Sigmoid colon (tissue), 4 donors: ENCODE measurements around the gene KLHL13.

ENCODE experiments used
- EP300 ChIP-seq, 4 donors: sonication (generic); formaldehyde crosslinking; IDR thresholded peaks; one replicate each; pipeline ENCODE4 v1.6.1; 2017; ENCODE audit warnings: antibody characterized with exemption in 4 of 4
- POLR2A ChIP-seq, 2 donors: fragments of 450-650 bp; IDR thresholded peaks; one replicate each; pipeline ENCODE4 v1.6.1; 2016; ENCODE audit warnings: antibody characterized with exemption in 2 of 2, mild to moderate bottlenecking in 2 of 2, moderate library complexity in 2 of 2
- TF ChIP-seq, protein P1 (sequence below), 4 experiments: fragments of 450-650 bp in 3 of 4; fragments of 200-600 bp in 1 of 4; IDR thresholded peaks; one replicate each; pipeline ENCODE4 v1.5.1; 2016 to 2019; ENCODE audit warnings: antibody characterized with exemption in 4 of 4, mild to moderate bottlenecking in 3 of 4, moderate library complexity in 2 of 4

DNA sequence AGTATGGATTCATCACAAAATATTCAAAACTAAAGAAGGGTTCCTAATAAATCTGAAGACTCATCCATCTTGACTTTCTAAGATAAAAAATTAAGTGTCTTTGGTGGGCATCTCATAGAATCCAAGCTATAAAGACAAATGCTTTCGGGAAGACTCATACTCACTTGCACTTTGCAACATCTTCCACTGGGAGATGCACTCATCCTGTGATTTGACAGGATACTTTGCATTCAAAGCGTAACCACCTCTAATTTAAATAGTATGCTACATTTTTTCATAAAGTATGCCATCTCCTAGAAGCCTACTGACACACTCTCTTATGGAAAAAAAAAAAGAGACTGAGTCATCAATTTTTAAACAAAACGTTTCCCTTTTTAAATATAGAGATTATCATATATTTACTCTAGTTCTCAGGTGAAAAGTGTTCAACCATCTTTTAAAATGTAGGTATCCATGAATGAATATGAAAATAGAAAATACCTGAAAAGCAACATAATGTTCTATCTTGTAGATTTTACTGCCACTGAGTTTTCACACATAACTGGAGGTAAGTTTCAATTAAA, 119.6 kb downstream of the KLHL13 start:
- TF ChIP-seq EP300 (IDR thresholded peaks at IDR 0.05) (no peak), POLR2A (IDR thresholded peaks at IDR 0.05) (no peak)
- TF ChIP-seq, protein P1, sequence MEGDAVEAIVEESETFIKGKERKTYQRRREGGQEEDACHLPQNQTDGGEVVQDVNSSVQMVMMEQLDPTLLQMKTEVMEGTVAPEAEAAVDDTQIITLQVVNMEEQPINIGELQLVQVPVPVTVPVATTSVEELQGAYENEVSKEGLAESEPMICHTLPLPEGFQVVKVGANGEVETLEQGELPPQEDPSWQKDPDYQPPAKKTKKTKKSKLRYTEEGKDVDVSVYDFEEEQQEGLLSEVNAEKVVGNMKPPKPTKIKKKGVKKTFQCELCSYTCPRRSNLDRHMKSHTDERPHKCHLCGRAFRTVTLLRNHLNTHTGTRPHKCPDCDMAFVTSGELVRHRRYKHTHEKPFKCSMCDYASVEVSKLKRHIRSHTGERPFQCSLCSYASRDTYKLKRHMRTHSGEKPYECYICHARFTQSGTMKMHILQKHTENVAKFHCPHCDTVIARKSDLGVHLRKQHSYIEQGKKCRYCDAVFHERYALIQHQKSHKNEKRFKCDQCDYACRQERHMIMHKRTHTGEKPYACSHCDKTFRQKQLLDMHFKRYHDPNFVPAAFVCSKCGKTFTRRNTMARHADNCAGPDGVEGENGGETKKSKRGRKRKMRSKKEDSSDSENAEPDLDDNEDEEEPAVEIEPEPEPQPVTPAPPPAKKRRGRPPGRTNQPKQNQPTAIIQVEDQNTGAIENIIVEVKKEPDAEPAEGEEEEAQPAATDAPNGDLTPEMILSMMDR (IDR thresholded peaks at IDR 0.05) = no peak
